ENCODE results near the gene HAGHL.

- TF ChIP-seq CTCF (IDR thresholded peaks at IDR 0.05), result no peak
- TF ChIP-seq POLR2A (IDR thresholded peaks at IDR 0.05), result no peak
Measured at GRCh38 chr16:770411-770810, 43.5 kb downstream of the HAGHL start.
